ENCODE data around the gene MLH1.
A peak's percentile ranks its signal among the peaks of the same experiment; 100 is the strongest.
"Not testable (repeated sequence)": the region's sequence is repeated elsewhere in the genome, so short reads cannot be mapped to it uniquely, and the experiment has no call there.

Gene MLH1

DNA sequence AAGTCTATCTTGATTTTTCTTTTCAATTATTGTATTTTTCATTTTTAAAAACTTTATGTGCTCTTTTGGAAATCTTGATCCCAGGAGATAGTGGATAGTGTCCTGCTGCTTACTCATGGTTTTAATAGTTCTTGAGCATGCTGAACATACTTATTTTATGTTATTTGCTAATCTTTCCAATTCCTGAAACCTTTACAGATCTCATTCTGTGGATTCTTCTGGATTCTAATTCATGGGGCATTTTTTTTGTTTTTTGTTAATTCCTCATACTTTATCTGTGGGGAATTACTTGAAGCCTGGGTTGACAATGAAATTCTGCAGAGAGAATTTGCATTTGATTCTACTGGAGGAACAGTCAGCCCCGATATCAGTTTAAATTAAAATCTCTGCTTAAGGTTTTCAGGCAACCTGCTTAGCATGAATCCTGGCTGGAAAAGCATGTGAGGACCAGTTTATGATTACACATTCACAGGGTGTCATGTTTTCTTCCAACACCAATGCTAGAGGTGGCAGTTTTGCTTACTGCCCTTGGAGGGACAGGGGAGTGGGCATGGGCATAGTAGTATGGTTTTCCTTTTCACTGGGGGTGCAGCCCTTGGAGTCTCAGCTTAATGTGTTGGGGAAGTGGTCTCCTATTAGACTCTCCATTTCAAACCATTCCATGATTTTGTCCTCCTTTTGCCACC lies 46.0 kb downstream of the MLH1 start:
- DNase-seq, result no peak

DNA sequence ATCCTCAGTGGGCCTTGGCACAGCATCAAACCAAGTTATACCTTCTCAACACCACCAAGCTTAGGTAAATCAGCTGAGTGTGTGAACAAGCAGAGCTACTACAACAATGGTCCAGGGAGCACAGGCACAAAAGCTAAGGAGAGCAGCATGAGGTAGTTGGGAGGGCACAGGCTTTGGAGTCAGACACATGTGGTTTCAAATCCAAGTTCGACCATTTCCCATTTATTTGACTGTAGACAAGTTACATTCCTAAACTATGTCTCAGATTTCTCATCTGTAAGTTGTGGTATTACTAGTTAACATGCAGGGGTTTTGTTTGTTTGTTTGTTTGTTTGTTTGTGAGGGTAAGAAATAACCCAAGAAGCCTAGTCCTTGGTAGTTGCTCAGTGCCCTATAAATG lies 46.9 kb downstream of the MLH1 start:
- peak; percentile 7 for DNase-seq

DNA sequence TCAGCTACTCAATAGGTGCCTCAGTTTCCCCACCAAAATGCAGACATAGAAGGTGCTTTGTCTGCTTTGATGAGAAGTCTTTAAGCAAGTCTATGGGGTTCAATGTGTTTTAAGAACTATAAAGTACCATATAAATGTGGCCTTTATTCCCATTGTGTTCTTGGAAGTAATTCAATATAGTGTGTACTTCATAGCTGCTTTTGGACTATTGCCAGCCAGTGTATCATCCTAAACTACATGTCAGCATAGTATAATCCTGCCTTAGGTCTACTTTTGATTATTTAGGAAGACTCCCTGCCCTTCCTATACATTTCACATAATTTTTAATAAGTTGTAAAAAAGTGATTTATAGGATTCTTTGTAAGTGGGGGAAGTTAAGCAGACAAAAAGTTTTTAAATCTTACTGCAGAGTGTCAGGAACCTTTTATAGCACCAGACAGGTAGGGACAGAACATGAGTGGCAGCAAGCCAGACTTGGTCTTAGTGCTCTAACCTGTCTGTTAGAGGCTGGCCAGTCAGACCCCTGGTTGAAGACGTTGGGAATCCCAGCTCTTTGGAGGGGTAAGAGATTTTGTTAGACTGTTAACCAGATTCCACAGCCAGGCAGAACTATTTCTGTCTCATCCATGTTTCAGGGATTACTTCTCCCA lies 48.4 kb downstream of the MLH1 start:
- no peak for DNase-seq

DNA sequence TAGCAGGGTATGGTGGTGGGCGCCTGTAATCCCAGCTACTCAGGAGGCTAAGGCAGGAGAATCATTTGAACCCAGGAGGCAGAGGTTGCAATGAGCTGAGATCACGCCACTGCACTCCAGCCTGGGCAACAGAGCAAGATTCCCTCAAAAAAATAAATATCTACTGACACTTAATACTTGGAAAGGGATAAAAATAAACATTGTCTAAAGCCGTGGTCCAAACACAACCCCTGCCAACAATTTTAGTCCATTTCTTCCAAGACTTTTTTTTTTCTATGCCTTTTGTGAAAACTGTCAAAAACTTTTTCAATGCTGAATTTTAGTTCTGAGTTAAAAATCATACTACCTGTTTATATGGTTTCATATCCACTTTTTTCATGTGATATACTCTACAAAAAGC lies 49.4 kb downstream of the MLH1 start:
- not testable (repeated sequence) for DNase-seq

DNA sequence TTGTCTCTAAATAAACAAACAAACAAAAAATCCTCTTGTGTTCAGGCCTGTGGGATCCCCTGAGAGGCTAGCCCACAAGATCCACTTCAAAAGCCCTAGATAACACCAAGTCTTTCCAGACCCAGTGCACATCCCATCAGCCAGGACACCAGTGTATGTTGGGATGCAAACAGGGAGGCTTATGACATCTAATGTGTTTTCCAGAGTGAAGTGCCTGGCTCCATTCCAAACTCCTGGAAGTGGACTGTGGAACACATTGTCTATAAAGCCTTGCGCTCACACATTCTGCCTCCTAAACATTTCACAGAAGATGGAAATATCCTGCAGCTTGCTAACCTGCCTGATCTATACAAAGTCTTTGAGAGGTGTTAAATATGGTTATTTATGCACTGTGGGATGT lies 57.0 kb downstream of the MLH1 start:
- no peak for DNase-seq

DNA sequence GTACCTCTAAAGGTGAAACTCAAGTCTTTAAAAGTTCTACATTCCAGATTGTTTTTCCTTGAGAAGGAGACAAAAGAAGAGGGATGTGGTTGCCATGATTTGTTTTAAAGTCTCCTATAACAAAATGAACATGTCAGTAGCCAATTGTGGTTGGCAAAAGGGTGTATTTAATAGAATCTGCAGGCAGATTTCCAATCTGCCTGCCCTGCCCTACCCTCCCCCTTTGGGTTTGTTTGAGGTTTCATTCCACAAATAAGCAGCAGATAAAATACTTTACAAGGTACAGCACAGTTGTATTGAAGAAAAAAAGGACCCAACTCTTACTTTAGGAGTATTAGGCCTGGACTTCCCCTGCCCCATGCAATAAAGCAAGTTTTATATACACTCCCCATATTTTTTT lies 59.5 kb downstream of the MLH1 start:
- DNase-seq, result no peak

GRCh38 chr3:37053337-37053736 lies 60.0 kb downstream of the MLH1 start:
- DNase-seq, result no peak

GRCh38 chr3:37053753-37054152 lies 60.4 kb downstream of the MLH1 start:
- DNase-seq, result no peak

DNA sequence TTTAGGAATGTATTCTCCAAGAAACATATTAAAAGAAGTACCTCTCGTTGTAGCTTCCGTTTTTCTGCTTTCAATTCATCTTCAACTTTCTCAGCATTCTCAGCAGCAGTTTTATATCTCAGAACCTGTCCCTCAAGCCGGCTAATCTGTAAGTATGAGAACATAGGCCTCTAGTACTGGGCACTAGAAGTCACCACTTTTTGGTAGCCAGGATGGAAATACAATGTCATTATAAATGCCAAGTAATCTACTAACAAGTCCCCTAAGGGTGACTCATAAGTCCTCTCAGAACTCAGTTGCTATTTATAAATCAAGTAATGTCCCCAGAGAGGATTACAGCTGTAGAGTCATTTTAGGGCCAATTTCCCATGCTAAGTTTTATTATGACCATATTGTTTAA lies 61.1 kb downstream of the MLH1 start:
- DNase-seq, result peak; percentile 96

DNA sequence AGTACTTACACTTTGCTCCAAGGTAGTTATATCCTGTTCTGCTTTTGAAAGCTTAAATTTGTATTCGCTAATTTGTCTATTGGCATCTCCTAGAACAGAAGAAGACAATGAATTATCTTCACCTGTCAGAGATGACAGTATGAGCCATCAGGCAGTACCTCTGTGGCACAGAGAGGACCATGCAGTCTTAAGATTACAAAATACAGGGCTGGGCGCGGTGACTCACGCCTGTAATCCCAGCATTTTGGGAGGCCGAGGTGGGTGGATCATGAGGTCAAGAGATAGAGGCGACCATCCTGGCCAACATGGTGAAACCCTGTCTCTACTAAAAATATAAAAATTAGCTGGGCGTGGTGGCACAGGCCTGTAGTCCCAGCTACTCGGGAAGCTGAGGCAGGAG lies 61.8 kb downstream of the MLH1 start:
- not testable (repeated sequence) for DNase-seq

DNA sequence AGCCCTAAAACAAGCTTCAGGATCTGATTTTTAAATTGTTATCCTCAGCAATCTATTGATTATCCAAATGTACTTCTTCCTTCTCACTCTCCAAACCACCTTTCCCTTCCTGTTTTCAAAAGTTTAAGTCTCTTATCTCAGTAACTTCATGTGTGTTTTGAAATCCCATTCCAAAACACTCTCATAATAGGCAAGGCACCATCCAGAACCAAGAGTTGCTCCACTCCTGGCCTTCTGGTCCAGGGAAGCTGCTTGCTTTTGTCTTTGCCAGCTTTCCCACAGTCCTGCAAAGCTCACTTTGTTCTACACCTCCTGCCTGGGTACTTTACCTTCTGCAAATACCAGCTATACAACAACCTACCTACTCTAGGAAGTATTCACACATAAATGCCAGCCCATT lies 63.5 kb downstream of the MLH1 start:
- DNase-seq, result no peak

DNA sequence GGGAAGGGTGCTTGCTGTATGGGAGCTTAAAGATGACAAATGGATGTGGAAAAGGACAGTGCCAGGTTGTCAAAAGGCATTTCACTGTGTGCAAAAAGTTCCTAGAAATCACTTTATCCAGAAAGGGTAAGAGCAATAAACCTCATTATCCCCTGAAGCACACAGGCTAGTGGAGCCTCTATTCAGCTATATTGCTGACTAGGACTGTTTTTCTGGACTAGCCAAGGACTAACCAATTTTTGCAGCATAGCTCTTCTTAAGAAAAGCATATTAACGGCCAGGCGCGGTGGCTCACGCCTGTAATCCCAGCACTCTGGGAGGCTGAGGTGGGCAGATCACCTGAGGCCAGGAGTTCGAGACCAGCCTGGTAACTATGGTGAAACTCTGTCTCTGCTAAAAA lies 64.8 kb downstream of the MLH1 start:
- no peak for DNase-seq

- peak; percentile 59 for DNase-seq
Measured at GRCh38 chr3:37064747-37065146, 71.4 kb downstream of the MLH1 start.

GRCh38 chr3:37067577-37067976 lies 74.3 kb downstream of the MLH1 start:
- DNase-seq, result no peak

- no peak for DNase-seq
Measured at GRCh38 chr3:37068031-37068430, 74.7 kb downstream of the MLH1 start.

GRCh38 chr3:37071921-37072320 lies 78.6 kb downstream of the MLH1 start:
- no peak for DNase-seq

DNA sequence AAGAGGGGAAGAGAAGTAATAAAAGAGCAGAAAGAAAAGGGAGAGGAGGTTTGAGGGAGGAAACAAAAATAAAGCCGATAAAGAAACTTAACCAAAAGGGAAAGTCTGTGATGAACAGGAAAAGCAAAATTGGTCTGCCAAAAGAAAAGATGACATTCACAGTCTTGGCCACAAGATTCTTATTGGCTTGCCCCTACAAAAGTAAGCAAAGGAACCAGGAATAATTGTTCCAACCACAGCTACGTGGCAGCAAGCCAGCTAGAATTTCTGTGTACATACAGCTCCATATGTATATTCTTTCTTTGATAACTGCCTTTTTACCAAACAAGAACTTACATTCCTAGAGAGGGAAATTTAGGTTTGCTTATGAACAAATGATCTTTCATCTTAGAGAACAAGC lies 79.6 kb downstream of the MLH1 start:
- peak; percentile 88 for DNase-seq

- DNase-seq, result peak; percentile 86
Measured at GRCh38 chr3:37074178-37074577, 80.9 kb downstream of the MLH1 start.

DNA sequence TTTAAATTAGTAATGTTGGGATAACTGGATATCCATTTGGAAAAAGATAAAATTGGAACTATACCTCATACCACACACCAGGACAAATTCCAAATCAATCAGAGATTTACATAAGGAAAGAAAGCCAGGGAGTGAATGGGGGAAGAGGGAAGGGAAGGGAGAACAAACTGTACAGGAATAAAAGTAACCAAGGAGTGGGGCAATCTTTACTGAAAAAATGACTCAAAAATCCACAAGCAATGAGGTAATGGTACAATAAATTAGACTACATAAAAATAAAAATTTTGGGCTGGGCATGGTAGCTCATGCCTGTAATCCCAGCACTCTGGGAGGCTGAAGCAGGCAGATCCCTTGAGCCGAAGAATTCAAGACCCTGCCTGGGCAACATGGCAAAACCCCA lies 82.6 kb downstream of the MLH1 start:
- no peak for DNase-seq

DNA sequence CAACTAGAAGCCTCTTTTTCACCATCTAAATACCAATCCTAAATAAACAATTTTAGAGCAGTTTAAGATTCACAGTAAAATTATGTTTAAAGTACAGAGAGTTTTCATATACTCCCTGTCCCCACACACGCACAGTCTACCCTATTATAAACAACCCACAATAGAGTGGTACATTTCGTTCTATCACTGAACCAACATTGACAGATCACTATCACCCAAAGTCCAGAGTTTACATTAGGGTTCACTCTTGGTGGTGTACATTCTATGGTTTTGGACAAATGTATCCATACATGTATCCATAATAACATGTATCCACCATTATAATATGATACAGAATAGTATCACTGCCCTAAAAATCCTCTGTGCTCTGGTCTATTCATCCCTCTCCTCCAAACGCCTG lies 89.0 kb downstream of the MLH1 start:
- no peak for DNase-seq

GRCh38 chr3:37086918-37087317 lies 93.6 kb downstream of the MLH1 start:
- no peak for DNase-seq

- no peak for DNase-seq
Measured at GRCh38 chr3:37087870-37088269, 94.6 kb downstream of the MLH1 start.

GRCh38 chr3:37092484-37092883 lies 99.2 kb downstream of the MLH1 start:
- DNase-seq, result no peak

GRCh38 chr3:37093481-37093880 lies 100.2 kb downstream of the MLH1 start:
- peak; percentile 51 for DNase-seq

DNA sequence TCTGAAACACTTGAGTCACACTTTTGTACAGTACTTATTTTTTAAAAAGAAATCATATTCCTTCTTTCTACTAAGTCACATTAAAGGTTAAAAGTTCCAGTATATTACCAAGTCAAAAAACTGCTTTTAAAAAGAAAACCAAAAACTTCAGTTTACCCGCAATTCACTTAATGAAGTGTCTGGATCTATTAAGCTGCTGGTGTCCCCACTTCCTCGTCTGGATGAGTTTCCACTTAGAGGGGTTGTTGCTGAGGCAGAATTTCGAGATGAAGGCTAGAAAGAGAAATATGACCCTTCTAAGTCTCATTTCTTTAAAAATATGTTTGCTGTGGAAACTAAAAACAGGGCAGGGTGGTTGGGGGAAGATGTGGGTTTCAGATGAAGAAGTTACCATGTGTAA lies 101.3 kb downstream of the MLH1 start:
- DNase-seq, result no peak

All from fibroblast of skin of back (primary cell).